Suppressor macrophage treated with lipopolysaccharide for 1 hour (primary cell): ENCODE measurements around the gene HSPA12B.

Experiments used
- DNase-seq, 3 donors: peaks; one replicate each; pipeline ENCODE4 v3.0.0-alpha.2; 2020 to 2022

The HSPA12B gene

GRCh38 chr20:3767427-3768341 lies 35.2 kb downstream of the HSPA12B start, which contains the start of gene ADISSP:
TSS of gene ADISSP (minus strand) at chr20:3767753. CDS start at chr20:3760100, 7,653 bp downstream.
- peak; percentile 99 for DNase-seq

DNA sequence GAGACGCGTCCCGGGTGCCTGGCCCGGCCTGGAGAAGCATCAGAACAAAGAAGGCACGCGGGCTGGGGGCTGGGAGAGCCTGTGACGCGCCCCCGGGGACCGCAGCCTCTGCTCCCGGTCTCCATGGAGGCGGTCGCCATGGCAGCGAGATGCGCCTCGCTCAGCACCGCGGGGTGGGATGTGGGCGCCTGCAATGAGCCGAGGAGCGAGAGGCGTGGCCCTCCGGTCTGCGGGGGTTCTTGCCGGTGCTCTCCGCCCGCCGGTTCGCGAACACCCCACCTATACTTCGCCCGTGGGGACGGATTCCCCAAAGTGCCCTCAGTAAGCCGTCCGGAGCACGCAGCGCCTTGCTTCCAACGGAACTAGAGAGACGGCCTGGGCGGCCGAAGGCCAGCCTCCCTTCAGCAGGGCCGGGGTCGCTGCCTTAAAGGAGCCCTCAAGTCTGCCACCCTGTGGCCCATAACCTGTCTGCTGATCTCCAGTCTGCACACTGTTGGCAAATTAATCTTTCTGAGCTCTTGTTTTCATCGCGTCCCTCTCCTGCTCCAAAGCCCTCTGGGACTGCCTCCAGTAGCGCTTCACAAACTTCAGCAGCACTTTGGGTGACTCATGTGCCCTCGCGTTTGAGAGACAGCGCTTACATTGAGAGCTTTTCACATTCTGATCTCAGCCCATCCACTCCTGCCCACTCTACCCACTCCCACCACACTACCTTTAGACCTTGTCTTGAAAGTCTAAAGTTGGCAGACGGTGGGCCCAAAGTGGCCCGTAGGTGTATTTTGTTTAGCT lies 36.1 kb downstream of the HSPA12B start:
- peak; percentile 63 to 70 (median 67) for DNase-seq

DNA sequence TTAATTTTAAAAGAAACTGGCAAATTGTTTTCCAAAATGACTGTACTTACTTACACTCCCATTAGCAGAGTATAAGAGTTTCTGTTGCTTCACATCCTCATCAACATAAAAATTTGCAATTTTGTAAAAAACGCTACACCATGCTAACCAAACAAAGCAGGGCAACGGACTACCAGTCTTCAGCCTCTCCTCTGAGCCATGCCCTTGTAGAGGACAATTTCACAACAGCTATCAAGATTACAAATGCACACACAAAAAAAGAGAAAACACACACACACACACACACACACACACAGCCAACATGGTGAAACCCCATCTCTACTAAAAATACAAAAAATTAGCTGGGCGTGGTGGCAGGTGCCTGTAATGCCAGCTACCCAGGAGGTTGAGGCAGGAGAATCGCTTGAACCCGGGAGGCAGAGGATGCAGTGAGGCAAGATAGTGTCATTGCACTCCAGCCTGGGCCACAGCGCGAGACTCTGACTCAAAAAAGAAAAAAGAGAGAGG lies 39.1 kb downstream of the HSPA12B start:
- no peak for DNase-seq

GRCh38 chr20:3775457-3776108 lies 43.1 kb downstream of the HSPA12B start:
- DNase-seq = peak in 1 of 3 donors; percentile 51

DNA sequence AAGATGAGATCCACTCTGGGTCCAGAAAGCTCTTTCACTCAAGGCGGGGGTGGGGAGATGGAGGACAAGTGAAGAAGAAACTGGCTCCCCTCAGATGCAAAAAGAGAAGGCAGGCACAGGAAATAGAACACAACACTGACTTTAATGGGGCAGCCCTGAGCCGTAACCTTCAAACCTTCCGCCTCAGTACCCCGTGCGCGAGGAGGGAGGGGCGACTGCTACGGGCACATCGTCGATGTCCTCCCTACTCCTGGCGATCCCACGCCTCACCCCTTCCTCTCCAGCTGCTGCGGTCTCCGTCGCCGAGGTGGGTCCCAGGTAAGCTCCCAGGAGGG lies 44.9 kb downstream of the HSPA12B start:
- no peak for DNase-seq

DNA sequence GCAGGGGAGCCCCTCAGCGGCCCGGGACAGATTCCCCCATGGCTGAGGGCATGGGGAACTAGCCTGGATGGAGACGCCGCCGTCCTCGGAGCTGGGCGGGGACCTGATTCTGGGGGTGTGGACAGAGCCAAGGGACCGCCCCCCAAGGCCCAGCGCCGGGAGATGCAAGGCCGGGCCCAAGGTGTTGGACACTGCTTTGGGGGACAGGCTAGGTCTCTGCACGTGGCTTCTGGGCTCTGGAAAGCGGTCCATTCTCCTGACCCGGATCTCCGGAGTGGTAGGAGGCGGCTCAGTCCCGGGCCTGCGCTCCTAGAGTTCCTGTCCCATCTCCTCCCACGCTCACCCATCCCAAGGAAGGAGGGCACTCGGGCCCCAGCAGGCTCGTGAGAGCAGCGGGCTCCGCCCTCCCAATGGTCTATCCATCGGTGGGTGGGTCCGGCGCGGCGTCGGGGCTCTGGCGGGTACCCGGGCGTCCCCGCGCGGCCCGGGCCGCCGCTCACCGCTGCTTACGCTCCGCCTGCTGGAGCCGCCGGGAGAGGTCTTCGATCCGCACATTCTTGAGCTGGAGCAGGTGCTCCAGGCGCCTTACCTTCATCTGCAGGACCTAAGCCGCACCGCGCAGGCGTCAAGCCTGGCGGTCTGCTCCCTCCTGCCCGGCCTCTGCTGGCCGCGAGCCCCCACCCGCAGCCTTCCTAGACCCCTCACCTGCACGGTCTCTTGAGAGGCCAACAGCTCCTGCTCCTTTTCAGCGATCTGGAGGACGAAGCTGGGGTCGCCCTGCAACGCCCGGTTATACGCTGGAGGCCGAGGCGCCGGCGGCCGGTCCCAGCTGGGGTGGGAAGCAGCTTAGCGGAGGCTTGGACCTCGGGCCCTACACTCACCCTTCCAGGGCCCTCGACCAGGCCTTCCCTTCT lies 45.5 kb downstream of the HSPA12B start:
- peak; percentile 65 to 84 (median 73) for DNase-seq

DNA sequence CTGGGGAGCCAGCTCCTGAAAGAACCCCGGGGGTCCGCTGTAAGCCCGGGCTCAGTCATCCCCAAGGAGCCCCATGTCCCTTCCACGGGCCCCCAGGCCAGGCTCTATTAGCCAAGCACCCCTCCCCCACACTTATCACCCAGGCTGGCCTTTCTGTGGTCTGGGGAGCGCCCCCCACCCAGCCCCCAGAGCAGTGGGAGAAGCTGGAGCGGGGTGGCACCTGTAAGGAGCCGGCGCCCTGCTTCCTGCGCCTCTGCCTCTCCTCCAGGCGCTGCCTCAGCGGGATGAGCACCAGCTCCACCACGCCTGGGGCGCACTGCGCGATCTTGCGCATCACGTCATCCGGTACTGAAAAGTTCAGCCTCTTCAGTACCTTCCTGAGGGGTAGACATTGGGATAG lies 46.5 kb downstream of the HSPA12B start:
- no peak for DNase-seq

DNA sequence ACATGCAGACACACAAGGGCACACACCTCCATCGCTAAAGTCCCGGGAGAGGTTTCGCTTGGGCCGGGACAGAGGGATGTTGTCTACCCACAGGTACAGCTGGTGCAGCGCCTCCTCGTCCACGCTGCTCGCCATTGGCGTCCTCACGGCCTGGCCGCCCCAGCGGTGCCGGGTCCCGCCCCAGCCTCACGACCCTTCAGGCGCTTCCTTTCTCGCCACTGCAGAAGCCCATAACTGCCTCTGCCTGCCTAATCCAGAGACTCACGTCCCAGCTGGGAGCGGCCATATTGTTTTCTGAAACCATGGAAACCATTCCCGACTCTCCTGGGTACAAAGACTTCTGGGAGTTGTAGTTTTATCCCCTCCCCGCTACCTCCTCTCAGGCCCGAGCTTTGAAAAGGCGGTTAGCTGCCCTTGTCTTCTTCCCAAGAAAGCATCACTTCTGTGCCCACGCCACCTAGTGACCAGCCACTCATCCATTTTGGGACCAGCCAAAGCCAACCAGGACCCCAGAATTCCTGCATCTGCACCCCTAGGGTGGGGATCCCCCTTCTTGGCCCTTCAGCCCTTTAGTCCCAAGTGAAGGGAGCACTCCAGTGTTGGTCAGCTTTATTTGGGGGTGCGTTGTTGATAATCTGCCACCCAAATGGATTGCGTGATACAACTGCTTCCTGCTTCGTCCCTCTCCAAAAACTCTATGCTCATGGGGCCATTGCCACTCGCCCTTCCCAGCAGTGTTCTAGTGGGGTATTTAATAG lies 48.8 kb downstream of the HSPA12B start, which contains the start of gene SPEF1:
Gene SPEF1 (minus strand): TSS at position 296 of the 758 bp plus-strand sequence. CDS start 161 bp downstream, at position 135.
- peak; percentile 91 to 95 (median 93) for DNase-seq

DNA sequence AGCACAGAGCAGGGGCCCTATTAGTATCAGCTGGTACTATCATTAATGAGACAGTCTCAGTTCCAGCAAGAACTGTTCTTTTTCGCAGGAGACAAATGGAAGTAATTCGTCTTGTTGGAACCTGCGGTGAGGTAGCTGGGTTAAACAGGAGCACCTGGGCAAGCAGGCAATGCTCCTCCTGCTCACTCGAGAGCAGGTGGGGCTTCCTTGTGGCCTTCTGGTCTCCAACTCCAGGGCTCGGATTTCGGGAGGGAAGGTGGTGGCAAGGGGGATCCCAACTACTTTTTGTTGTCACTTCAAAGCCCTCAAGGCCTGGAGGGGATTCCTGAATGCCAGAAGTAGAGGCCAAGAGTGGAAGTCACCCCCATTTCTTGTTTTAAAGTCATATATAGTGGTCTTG lies 50.1 kb downstream of the HSPA12B start:
- no peak for DNase-seq

DNA sequence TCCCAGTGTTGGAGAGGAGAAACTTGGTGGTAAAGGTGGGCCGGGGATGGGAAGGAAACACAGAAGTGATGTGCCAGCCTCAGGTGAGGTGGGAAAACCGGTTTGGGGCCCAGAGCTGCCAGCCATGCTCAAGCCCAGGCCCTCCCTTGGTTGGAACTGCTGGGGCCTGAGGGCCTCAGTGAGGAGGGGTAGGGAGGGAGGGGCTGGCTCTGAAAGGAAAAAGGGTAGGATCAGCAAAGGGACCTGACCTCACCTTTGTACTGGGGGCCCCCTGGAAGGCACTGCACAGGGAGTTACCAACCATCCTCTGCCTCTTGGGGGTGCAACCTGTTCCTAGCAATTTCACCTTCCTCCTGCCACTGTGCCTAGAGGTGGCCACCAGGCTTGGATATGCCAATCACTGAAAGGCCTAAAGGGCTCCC lies 50.6 kb downstream of the HSPA12B start:
- no peak for DNase-seq

DNA sequence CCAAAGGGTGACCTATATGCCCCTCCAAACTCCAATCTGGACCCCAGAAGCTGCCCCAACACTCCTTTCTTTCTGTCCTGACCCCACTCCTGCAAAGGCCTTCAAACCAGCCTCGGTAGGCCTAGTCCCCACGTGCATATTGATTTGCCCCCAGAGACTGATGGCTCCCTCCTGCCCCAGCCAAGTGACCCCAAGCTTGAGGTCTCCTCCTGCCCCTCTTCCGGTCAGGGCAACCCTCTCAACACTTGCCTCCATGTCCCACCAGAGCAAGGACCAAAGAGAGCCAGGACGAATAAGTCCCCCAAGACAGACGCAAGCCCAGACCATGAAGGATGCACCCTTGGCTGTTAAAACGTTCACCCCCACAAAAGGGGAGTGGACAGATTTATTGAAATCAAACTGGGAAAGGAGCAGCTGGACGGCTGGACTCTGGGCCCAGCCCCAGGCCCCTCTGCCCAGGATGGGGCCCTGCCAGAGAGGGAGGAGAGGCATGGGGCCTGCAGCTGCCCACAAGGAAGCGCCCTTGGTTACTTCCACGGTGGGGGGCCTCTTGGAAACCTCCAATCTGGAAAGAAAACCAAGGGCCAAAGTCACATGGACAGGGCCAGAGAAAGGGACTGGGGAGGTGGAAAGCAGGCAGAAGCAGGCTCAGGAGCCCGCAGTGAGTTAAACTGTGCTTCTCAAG lies 51.2 kb downstream of the HSPA12B start:
- no peak for DNase-seq

GRCh38 chr20:3784216-3784853 lies 51.9 kb downstream of the HSPA12B start:
- DNase-seq = peak in 1 of 3 donors; percentile 9

- no peak for DNase-seq
Measured at GRCh38 chr20:3784863-3785239, 52.4 kb downstream of the HSPA12B start.

GRCh38 chr20:3785240-3786125 lies 53.0 kb downstream of the HSPA12B start:
- no peak for DNase-seq

DNA sequence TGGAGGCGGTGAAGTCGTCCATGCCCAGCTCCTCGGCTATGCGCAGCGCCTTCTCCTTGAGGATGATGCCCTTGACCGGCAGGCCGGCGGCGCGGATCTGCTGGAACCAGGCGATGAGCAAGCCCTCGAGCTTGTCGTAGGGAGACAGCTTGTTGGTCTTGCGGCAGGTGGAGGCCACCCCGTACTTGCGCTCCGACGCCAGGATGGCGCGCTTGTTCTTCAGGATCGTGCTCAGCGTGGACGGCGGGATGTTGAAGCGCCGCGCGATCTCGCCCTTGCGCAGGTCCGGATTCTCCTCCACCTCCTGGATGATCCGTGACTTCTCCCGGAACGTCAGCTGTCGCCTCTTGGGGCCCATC lies 53.6 kb downstream of the HSPA12B start:
- peak; percentile 60 to 77 (median 66) for DNase-seq

DNA sequence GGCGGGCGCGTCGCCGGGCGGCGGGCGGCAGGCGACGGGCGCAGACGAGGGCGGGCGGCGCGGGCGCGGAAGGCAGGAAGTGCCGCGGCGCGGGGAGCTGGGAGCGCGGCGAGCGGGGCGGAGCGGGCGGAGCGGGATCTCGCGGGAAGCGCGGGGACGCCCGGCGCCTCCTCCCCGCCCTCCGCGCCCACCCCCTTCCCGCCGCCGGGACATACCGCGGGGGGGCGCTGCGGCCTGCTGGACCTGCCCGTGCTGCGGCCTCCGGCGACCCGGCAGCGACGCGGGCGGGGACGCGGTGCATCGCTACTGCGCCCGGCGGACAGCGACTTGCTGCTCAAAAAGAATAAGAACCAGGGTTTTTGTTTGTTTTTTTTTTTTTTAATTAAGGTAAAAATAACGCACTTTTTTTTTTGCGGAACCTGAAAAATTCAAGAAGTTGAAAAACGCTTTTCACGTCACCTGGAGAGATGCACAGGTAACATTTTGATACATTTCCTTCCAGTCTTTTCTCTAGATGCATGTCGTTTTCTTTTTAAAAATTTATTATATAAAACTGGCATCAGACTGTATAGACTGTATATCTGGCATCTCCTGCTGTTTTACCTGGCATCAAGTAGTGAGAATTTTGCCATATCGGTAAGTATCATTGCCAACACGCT lies 54.3 kb downstream of the HSPA12B start, which contains the start of gene CENPB:
Gene CENPB (minus strand): TSS at position 76 of the 659 bp plus-strand sequence. CDS start 257 bp downstream, outside the sequence.
- peak; percentile 92 to 98 (median 96) for DNase-seq

DNA sequence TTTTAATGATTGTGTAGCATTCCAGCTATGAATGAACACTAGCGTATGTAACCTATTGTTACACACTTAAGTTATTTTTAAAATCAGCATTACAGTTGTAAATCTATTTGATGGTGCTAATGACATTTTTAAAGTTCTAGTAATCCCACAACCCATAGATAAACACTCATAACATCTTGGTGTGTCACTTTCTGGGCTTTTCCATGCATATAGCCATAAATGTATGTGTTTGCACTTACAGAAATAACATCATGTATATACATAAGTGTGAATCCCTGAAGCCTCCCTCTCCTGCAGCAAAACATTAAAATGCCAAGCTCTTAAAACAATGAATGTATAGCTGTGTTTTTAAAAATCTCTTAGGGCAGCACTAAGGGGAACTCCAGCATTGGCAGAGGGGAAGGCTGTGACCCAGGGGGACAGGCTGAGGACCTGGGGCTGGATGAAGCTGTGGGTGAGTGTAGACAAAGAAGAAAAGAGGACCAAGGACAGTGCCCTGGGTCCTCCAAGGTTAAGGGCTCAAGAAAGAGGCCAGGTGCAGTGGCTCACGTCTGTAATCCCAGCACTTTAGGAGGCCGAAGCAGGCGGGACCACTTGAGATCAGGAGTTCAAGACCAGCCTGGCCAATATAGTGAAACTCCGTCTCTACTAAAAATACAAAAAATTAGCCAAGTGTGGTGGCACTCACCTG lies 55.0 kb downstream of the HSPA12B start:
- no peak for DNase-seq
